Embryonic facial prominence (tissue), 1 donor: Measurements from ENCODE around the gene CHST8.

Experiments
- DNase-seq: peaks from one replicate; pipeline ENCODE4 v3.0.0-alpha.2; 2016; ENCODE audit errors: extremely low spot score

Gene CHST8

DNA sequence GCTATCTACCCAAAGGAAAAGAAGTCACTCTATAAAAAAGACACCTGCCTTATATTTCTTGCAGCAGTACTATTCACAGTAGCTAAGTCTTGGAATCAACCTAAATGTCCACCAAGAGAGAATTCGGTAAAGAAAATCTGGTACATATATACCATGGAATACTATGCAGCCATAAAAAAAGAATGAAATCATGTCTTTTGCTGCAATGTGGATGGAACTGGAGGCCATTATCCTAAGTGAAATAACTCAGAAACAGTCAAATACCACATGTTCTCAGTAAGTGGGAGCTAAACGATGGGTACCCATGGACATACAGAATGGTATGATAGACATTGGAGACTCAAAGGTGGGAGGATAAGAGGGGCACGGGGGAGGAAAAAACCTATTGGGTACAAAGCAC lies 92.4 kb downstream of the CHST8 start:
- DNase-seq = no peak

DNA sequence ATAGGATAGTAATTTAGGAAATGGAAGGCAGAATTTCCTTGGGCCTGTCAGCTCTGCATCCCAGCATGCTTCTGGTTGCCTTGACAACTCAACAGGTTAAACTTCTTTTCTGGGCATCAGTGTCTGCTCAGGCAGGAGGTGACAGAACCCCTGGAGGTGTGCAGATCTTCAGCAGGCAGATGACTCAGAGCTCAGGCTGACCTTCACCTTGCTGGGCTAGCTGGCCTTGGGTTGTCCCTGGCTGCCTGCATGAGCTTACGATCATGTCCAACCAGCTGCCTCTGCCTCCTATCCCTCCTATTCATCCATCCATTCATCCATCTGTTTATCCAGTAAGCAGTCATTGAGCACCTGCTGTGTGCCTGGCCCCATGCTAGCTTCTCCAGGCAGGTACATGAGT lies 93.7 kb downstream of the CHST8 start:
- DNase-seq = no peak

DNA sequence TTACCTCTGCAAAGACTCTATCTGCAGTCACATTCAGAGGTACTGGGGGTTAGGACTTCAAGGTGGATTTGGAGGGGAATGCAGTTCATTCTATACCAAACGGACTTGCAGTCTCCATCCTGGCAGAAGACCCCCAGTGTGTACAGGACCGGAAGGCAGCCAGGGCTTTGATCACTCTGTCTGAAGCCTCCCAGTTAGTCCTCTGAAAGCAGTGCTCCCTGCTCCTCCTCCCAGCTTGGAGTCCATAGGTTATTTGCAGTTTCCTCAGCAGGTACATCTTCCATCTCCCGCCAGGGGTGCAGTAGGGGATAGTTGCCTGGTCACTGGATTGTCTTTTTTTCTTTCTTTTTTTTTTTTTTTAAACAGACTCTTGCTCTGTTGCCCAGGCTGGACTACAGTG lies 96.1 kb downstream of the CHST8 start:
- no peak for DNase-seq

DNA sequence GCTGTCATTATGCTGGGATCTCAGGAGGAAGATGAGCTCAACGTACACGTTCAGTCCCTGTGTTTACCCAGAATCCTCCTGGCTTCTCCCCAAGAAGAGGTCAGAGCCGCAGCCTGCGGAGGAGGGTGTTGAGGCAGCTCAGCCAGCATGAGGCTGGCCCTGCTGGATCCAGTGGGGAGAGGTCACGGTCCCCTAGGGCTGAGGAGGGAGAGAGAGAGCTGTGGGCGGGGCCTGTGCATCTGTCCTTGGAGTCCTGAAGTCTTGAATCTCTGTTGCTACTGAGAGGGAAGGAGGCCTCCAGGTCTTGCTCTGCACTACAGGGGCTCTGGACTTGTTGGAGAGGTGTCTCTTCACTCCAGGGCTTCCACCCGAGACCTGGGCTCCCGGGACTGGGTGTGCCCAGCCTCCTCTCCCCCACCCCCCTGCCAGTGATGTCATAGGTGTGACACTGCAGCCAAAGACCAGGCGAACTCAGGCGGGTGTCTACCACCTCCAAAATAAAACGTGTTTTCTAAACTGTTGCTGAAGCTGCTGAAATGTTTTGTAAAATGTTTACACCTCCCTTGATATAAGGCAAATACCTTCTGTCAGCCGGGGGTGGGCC lies 97.0 kb downstream of the CHST8 start:
- no peak for DNase-seq

DNA sequence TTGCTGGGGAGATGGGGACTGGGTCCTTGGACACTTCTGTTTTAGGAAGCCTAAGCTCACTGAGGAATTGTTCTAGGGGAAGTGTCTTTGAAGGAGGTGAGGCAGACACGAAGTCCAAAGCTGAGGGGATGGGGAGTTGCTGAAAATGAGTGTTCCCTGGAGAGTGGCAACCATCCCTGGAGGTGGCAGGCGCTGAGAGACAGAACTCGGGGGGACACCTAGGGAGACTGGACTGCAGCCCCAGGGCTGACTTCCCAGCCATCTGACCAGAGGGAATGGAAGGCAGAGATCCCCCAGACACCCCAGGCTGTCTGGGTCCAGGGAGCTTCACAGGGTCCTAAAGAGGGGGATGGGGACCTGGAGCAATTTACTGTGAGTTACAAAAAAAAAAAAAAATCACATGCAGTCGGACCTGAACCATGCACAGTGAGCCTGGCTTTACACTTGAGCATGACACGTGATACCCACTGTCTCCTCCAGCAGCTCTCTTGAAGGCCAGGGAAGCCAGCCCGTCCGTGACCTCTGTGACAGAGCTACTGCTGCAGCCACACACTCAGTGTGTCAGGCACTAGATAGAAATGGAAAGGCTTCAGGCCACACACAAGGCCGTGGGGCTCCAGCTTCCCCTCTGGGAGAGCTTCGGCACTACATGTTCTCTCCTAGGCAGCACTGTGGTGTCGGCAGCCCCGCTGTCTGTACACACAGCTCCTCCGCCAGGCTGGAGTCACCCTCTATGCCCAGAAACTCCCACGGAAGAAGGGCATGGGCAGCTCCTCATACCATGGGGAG lies 97.8 kb downstream of the CHST8 start:
- DNase-seq = no peak

DNA sequence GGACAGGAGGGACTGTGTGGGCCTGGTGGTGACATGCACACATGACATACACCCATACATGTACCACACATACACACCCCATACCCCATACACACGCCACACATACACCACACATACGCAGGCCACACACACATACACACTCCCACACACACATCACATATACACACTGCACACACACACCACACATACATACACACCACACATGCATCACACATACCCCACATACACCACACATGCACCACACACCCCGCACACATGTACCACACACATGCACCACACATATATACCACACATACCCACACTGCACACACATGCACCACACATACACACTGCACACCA lies 98.4 kb downstream of the CHST8 start:
- no peak for DNase-seq

DNA sequence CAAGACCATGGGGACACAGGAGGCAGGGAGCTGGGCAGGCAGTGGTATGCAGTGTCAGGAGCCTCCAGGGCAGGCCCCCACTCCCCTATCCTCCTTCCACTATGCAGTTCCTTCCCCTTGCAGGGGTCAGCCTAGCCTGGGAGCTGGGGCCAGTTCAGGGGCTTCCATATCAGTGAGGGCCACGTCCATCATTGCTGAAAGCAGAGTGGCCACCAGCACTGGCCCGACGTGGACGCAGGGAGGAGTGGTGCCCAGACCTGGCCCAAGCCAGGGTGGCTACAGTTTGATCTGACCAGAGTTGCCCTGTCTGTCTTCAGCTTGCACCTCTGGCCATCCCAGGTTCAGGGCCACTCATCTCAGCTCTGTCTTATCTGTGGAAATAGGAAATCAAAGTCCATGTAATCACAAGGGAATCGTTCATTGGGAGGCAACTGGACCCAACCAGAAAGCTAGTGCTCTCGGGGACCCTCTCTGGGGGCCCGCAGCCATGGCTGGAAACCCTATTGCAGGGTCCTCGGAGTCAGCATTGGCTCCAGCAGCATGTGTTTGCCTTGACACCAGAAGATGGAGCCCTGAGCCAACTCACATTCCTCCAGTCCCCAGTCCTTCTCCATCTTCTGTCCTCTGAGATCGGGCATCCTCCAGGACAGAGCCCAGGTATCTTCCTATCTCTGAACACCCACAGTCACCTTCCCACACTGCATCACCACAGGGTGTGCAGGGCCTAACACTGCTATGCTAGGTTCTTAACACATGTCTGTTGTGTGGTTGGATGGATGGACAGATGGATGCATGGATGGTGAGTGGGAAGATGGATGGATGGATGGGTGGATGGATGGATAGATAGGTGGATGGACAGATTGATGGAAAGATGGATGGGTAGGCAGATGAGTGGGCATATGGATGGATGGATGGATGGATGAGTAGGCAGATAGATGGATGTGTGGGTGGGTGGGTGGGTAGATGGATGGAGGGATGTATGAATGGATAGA lies 99.2 kb downstream of the CHST8 start:
- DNase-seq = no peak

DNA sequence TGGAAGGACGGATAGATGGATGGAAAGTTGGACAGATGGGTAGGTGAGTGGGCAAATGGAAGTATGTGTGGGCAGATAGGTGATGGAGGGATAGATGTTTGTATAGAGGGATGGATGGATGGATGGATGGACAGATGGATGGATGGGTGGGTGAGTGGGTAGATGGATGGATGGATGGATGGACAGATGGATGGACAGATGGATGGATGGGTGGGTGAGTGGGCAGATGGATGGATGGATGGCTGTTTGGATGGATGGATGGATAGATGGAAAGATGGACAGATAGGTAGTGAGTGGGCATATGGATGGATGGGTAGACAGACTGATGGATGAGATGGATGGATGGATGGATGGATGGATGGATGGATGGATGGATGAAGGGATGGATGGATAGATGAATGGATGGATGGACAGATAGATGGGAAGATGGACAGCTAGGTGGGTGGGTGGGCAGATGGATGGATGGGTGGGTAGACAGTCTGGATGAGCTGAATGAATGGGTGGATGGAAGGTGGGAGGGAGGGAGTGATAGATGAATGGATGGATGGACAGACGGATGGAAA lies 100.1 kb downstream of the CHST8 start:
- DNase-seq = no peak

DNA sequence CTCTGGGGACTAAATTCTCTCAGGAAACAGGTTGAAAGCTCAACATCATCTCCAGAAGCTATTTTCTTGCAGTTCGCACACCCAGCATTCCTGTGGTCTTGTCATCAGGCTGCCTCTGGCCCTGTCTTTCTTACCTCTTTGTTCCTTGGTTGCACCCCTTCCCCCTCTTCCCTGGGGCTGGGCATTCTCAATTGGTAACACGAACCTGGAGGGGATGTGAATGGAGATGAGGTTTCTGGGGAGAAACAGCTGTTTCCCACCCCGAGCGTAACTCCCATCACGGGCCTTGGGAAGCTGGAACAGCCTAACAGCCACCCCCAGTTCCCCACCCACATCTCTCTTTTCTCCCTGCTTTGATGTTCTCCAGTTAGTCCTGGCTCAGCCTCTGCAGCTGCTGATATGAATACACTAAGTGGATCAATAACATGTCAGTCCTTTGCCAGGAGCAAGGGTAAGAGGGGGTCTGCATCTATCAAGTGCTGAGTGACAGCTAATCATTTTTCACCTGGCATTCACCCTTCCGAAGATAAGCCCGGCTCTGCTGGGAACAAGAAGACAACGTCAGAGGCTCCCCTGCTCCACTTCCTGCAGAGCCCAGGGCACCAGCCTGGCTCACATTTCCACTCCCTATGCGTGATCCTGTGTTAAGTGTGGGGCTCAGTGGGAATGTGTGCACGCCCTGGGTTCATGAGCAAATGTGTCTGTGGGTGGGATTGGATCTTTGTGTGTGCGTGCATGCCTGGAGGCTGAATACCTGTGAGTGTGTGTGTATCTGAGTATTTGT lies 100.9 kb downstream of the CHST8 start:
- no peak for DNase-seq

DNA sequence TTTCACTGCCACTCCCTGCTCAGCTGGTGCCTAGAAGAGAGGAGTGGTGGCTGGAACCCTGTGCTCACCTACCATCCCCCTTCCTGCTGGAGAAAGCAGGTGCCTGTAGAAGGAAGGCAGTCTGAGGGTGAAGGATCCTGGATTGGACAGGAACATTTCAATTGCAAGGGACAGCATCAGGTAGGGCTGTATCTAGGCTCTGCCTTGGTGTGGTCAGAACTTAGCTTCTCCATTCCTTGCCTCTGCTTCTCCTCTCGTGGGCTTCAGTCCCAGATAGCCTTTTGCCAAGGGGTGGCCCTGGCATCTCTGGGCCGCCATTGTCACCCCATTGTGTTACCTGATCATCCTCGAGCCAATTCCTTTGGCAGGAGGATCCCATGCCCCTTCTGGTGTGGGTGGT lies 101.8 kb downstream of the CHST8 start:
- DNase-seq = no peak

DNA sequence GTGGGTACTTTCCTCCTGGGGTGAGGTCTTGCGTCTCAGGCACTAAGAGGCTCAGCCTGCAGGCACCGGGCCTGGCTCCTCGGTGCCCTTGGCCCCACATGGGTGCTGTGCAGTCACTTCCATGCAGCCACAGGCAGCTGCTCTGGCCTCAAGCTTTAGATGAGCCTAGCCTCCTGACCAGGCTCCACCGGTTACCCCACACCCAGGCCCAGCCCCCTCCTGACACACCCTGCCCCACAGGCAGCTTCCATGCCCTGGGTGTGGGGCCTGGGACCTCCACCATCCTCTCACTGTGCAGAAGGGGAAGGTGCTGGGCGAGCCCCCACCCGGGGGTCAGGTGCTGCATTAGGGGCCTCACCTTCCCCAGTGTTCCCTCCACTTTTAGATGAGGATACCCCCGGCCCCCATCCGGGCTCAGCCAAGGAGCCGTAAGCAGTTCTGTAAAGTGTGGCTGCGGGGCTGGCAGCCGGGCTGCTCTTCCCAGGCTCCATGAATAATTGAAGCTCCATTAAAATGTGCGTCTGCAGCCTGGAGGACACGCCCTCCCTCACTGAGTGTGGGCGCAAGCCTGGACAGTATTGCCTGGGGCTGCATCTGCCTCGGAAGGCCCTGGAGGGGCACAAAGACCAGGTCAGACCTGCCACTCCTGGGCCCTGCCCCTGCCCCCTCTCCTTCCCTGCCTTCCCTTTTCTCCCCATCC lies 102.4 kb downstream of the CHST8 start:
- no peak for DNase-seq

DNA sequence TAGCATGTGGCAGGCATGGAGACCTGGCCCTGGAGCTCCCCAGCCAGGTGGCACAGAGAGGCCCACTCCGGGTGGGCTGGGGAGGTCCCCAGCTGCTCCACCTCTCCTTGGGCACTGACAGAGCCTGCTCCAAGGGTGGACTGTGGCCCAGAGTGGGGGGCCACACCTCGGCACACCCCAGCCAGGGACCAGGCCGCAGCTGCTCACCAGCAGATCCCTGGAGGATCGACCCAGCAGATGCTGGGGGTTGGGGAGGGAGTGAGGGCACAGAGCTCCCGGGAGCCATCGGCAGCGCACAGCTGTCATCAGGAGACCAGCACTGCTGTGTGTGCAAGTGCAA lies 102.9 kb downstream of the CHST8 start:
- DNase-seq = no peak

DNA sequence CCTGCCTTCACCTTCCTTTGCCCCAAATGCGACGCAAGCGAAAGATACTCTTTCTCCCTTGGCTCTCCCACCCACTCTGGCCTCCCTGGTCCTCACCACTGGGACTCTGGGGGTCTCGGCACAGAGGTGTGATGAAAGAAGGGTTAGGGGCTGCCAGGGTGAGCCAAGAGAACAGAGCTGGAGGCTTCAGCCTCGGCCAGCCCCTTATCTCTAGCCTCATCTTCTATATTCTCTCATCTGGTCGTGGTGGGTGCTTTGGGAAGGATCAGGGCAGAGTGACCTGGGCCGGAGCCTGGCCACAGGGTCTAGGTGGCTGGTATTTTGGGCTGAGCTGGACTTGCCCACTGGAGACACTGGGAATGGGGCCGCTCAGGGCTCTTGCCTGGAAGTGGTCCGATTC lies 103.8 kb downstream of the CHST8 start:
- DNase-seq = no peak

DNA sequence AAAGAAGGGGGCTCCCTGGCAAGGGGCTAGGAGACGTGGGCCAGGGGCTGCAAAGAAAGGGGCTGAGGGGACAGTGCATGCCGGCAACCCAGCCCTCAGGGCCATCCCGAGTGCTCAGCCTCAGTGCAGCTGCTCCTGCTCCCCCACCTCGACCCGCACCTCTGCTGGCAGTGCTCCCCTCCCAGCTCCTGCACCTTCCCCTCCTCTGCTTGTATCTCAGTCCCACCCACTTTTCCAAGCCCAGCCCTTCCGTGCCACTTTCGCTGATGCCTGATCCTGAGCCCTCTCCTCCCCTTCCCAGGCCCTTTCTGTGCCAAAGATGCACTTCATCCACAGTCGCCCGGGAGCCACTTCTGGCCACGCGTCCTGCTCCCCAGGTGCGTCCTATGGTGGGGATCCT lies 105.0 kb downstream of the CHST8 start:
- no peak for DNase-seq

DNA sequence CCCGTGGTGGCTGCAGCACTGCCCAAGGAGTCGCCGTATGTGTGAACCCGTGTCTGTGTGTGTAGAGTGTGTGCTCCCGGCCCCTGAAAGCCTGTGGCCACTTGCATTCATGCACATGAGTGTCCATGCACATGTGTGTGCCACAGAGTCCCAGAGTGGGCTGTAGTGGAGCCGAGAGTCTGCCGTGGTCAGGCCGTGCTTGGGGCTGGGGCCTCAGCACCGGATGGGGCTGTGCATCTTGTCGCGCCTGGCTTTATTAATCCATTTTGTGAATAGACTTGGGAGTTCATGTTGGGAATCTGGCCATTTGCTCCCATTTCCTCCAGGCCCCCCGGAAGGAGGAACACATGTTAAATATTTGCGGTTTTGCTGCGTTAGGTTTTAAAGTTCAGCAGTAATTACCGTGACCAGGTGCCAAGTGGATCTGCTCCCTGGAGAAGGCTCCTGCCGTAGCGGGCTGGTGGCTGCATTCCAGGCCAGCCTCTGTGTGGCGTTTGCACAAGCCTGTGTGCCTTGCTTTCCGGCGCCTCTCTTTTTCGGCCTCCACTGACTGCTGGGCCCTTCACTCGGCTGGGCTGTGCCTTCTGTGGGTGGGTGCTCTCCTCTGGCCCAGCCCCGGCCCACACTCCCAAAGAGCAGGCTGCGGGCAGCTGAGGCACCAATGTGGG lies 105.7 kb downstream of the CHST8 start:
- DNase-seq = no peak

DNA sequence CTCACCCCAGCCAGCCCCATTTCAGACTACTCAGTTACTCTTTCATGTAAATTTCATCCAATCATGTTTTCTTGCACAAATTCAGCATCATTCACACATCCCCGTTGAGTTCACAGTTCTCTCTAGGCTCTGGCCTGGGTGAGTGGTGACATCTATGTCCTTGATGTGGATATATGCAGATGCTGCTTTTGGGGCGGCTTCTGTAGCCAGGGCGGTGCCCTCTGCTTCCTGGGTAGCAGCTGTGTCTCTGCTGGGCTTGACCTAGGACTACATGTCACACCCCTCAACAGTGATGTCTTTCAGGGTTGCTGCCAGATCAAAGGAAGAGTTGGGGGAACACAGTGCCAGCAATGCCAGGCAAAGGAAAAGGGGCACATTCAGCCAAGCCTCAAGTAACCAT lies 106.4 kb downstream of the CHST8 start:
- DNase-seq = no peak

DNA sequence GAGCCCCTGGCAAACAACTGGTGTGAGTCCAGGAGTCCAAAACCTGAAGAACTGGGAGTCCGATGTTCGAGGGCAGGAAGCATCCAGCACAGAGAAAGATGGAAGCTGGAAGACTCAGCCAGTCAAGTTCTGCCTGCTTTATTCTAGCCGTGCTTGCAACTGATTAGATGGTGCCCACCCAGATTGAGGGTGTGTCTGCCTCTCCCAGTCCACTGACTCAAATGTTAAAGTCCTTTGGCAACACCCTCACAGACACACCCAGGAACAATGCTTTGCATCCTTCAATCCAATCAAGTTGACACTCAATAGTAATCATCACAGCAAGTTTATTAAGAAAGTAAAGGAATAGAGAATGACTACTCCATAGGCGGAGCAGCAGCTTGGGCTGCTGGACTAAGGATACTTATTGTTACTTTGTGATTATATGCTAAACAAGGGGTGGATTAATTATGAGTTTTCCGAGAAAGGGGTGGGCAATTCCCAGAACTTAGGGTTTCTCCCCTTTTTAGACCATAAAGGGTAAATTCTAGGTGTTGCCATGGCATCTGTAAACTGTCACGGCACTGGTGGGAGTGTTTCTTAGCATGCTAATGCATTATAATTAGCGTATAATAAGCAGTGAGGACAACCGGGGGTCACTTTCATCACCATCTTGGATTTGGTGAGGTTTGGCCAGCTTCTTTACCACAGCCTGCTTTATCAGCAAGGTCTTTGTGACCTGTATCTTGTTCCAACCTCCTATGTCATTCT lies 109.3 kb downstream of the CHST8 start:
- no peak for DNase-seq

DNA sequence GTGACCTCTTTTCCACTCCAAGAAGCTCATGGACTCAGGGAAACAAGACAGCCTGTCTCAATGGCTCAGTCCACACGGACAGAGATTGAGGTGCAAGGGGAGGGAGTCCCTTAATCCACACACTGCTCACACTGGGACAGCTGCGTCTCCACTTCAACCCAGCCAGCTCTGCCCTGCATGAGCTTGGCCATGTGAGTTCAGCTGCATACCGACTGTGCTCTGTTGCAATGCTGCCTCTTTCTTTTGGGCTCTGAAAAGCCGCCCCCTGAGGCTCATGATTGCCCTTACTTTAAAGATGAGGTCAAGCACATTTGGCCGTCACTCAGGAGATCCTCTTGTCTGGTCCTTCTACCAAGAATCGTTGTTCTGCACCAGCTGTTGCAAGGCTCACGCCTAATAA lies 110.1 kb downstream of the CHST8 start:
- no peak for DNase-seq

DNA sequence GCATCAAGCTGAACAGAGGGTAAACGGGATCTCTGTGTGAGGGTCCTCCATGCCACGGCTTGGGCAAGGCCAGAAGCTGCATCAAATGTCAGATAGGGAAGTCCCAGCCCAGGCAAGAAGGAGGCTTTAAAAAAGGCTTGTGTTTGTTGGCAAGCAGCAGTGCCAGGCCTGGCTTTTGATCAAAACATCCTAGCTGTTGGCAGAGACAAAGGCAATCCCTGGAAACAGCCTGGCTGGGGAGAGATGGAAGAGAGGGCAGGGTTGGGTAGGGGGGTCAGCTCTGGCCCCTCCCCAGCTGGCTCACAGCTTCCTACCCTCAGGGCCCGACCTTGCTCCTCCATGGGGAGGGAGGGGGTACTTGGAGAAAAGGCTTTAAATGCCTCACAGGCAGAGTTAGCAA lies 113.2 kb downstream of the CHST8 start:
- no peak for DNase-seq

DNA sequence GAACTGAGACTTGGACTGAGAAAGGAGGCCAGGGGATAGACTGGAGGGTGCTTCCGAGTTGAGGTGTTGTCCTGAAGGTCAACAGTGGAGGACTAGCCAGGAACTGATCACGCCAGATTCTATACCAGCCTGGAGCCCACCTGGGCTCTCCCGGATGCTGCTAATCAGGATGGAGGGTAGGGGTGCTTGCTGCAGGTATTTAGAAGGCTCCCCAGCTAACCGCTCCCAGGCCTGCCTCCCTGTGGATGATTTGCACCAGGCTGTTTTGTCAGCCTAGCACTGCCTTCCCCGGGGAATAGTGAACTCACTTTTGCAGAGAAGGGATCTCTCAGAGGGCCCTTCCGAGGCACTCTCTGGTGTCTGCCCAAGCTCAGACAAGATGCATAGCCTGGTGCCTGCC lies 114.4 kb downstream of the CHST8 start:
- no peak for DNase-seq
